MM.1S (cell line): Measurements from ENCODE around the gene KRT73.

Experiments
- DNase-seq: peaks from one replicate; pipeline ENCODE4 v3.0.0-alpha.2; 2015
- H2AFZ ChIP-seq: fragments of 300-600 bp; sonication (generic); 2 replicates; pipeline ENCODE4 v1.6.0; 2016; ENCODE audit warnings: antibody characterized with exemption, low read length
- H3F3A ChIP-seq: fragments of 300-600 bp; sonication (generic); 2 replicates; pipeline ENCODE4 v1.6.1; 2016; ENCODE audit warnings: mild to moderate bottlenecking, antibody characterized with exemption, low read length, moderate library complexity, mixed read lengths; ENCODE audit not compliant: insufficient read depth
- H3K27ac ChIP-seq: fragments of 300-600 bp; sonication (generic); 2 replicates; pipeline ENCODE4 v1.5.1; 2016; ENCODE audit warnings: mild to moderate bottlenecking, low read length
- H3K27me3 ChIP-seq: fragments of 300-600 bp; sonication (generic); replicated peaks from 2 replicates; pipeline ENCODE4 v1.6.0; 2016; ENCODE audit warnings: low read length; ENCODE audit not compliant: insufficient read depth
- H3K36me3 ChIP-seq: fragments of 300-600 bp; sonication (generic); replicated peaks from 2 replicates; pipeline ENCODE4 v1.6.1; 2016; ENCODE audit warnings: mild to moderate bottlenecking, low read length, mixed read lengths; ENCODE audit not compliant: insufficient read depth
- H3K4me1 ChIP-seq: fragments of 300-600 bp; sonication (generic); 2 replicates; pipeline ENCODE4 v1.6.1; 2016; ENCODE audit warnings: low read length, mixed read lengths
- H3K4me2 ChIP-seq: fragments of 300-600 bp; sonication (generic); 2 replicates; pipeline ENCODE4 v1.6.0; 2016; ENCODE audit warnings: low read depth, low read length
- H3K4me3 ChIP-seq: fragments of 300-600 bp; sonication (generic); 2 replicates; pipeline ENCODE4 v1.5.1; 2016; ENCODE audit warnings: low read length, mixed read lengths
- H3K79me2 ChIP-seq: fragments of 300-600 bp; sonication (generic); 2 replicates; pipeline ENCODE4 v1.6.1; 2016; ENCODE audit warnings: mixed run types, low read length, mixed read lengths
- H3K9ac ChIP-seq: fragments of 300-600 bp; sonication (generic); 2 replicates; pipeline ENCODE4 v1.6.1; 2016; ENCODE audit warnings: low read length, mixed read lengths
- H3K9me2 ChIP-seq: fragments of 300-600 bp; sonication (generic); replicated peaks from 2 replicates; pipeline ENCODE4 v1.6.1; 2016; ENCODE audit warnings: mild to moderate bottlenecking, low read length, mixed read lengths; ENCODE audit not compliant: insufficient read depth
- H3K9me3 ChIP-seq: fragments of 300-600 bp; sonication (generic); replicated peaks from 2 replicates; pipeline ENCODE4 v1.6.1; 2016; ENCODE audit warnings: mild to moderate bottlenecking, low read length, mixed read lengths; ENCODE audit not compliant: insufficient read depth
- H4K20me1 ChIP-seq: fragments of 300-600 bp; sonication (generic); 2 replicates; pipeline ENCODE4 v1.6.1; 2016; ENCODE audit warnings: mild to moderate bottlenecking, low read length, moderate library complexity, mixed read lengths; ENCODE audit not compliant: insufficient read depth
- CTCF ChIP-seq: fragments of 300-600 bp; sonication (generic); IDR thresholded peaks from 2 replicates; pipeline ENCODE4 v1.5.1; 2016; ENCODE audit warnings: antibody characterized with exemption, low read length, mixed read lengths
- EZH2 ChIP-seq: fragments of 300-600 bp; sonication (generic); optimal IDR thresholded peaks from 2 replicates; pipeline ENCODE3; 2017; ENCODE audit warnings: low read depth, mild to moderate bottlenecking, antibody characterized with exemption, low read length, mixed read lengths
- EZH2phosphoT487 ChIP-seq: fragments of 300-600 bp; sonication (generic); IDR thresholded peaks from 2 replicates; pipeline ENCODE4 v1.6.1; 2018; ENCODE audit warnings: antibody characterized with exemption, low read length

The KRT73 gene

GRCh38 chr12:52612431-52613383, 5.7 kb downstream of the KRT73 start:
- H4K20me1 ChIP-seq = no peaks in the 10 kb centered on the region

GRCh38 chr12:52611080-52611468, 7.3 kb downstream of the KRT73 start:
- no peaks in the 10 kb centered on the region for H3K9me2 ChIP-seq
- no peak overlapping the region for H3K27ac ChIP-seq
- no peak for TF ChIP-seq CTCF
- H3K4me1 ChIP-seq = no peaks in the 10 kb centered on the region
- no peaks in the 10 kb centered on the region for H4K20me1 ChIP-seq
- H3K79me2 ChIP-seq = no peaks in the 10 kb centered on the region
- no peak for DNase-seq
- H3F3A ChIP-seq = no peaks in the 10 kb centered on the region
- no peaks in the 10 kb centered on the region for H3K36me3 ChIP-seq
- peaks cover 62% of the 10 kb centered on the region for H3K27me3 ChIP-seq
- no peak overlapping the region for H3K4me2 ChIP-seq
- no peak overlapping the region for H3K9ac ChIP-seq
- H3K9me3 ChIP-seq = no peaks in the 10 kb centered on the region
- H3K4me3 ChIP-seq = no peak overlapping the region
- no peak overlapping the region for H2AFZ ChIP-seq

More at GRCh38 chr12:52612431-52613383, 5.7 kb downstream of the KRT73 start:
- no peak for DNase-seq
- Histone ChIP-seq H3K36me3 (no peaks in the 10 kb centered on the region), H3K9ac (no peak overlapping the region), H3K27ac (no peak overlapping the region), H2AFZ (no peak overlapping the region), H3K9me3 (no peaks in the 10 kb centered on the region), H3K9me2 (no peaks in the 10 kb centered on the region), H3F3A (no peaks in the 10 kb centered on the region), H3K4me2 (no peak overlapping the region), H3K4me3 (no peak overlapping the region), H3K79me2 (no peaks in the 10 kb centered on the region), H3K27me3 (peaks cover 71% of the 10 kb centered on the region), H3K4me1 (no peaks in the 10 kb centered on the region)
- TF ChIP-seq CTCF (no peak), EZH2 (no peak), EZH2phosphoT487 (no peak)

- Histone ChIP-seq H3K4me3 (no peak overlapping the region), H3K27ac (no peak overlapping the region), H3K27me3 (peaks cover 56% of the 10 kb centered on the region), H3K9me3 (no peaks in the 10 kb centered on the region), H3K9ac (no peak overlapping the region), H2AFZ (no peak overlapping the region), H3K4me2 (no peak overlapping the region), H3K4me1 (no peaks in the 10 kb centered on the region), H4K20me1 (no peaks in the 10 kb centered on the region), H3K9me2 (no peaks in the 10 kb centered on the region), H3K79me2 (no peaks in the 10 kb centered on the region), H3F3A (no peaks in the 10 kb centered on the region), H3K36me3 (no peaks in the 10 kb centered on the region)
- no peak for DNase-seq
- TF ChIP-seq EZH2 = no peak
- TF ChIP-seq CTCF = no peak
- no peak for TF ChIP-seq EZH2phosphoT487
Observed at GRCh38 chr12:52608826-52609630, 9.3 kb downstream of the KRT73 start.
